Neuron (in vitro differentiated cells): ENCODE data around the gene MRPL22.
"Not testable (repeated sequence)": the region's sequence is repeated elsewhere in the genome, so short reads cannot be mapped to it uniquely, and the experiment has no call there.

Source experiments
- H2AFZ ChIP-seq: one replicate; pipeline ENCODE4 v1.6.1; 2013; ENCODE audit warnings: low read depth, mild to moderate bottlenecking, inconsistent platforms, low read length, moderate library complexity
- H3K27me3 ChIP-seq: one replicate; pipeline ENCODE4 v1.6.1; 2013; ENCODE audit warnings: low read length; ENCODE audit not compliant: insufficient read depth
- H3K36me3 ChIP-seq: one replicate; pipeline ENCODE4 v1.6.1; 2013; ENCODE audit warnings: low read length; ENCODE audit not compliant: insufficient read depth
- H3K4me1 ChIP-seq: one replicate; pipeline ENCODE4 v1.6.1; 2013; ENCODE audit warnings: low read length; ENCODE audit not compliant: insufficient read depth
- H3K4me3 ChIP-seq: 2 replicates; pipeline ENCODE4 v1.5.1; 2013; ENCODE audit warnings: mild to moderate bottlenecking, low read length, moderate library complexity
- H3K9me3 ChIP-seq: one replicate; pipeline ENCODE4 v1.6.1; 2013; ENCODE audit warnings: low read length

MRPL22 gene

GRCh38 chr5:154949781-154950180 is 8.9 kb downstream of the MRPL22 start:
- H3K9me3 ChIP-seq: no peaks in the 10 kb centered on the region
- no peak overlapping the region for H3K4me3 ChIP-seq
- no peaks in the 10 kb centered on the region for H3K4me1 ChIP-seq
- H2AFZ ChIP-seq: no peak overlapping the region
- H3K27me3 ChIP-seq: no peaks in the 10 kb centered on the region
- peaks cover 2% of the 10 kb centered on the region for H3K36me3 ChIP-seq

DNA sequence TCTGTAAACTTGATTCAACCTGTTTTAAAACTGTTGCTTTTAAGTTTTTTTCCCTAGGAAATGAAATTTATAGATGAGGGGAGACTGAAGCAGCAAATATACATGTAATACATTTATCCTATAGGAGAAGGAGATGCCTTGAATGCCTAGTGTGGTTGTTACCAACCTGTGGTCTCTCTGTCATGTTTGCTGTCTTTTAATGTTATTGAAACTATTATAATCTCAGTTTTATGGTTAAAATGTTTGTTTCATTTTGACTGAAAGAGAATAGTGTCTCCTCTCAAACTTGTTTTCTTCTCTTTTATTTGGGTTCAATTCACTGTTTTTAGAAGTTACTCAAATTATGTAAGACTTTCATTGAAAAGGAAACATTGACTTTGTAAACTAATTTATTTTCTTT is 15.8 kb downstream of the MRPL22 start:
- H3K9me3 ChIP-seq: no peaks in the 10 kb centered on the region
- no peak overlapping the region for H3K4me3 ChIP-seq
- H2AFZ ChIP-seq: no peak overlapping the region
- peaks cover 31% of the 10 kb centered on the region for H3K36me3 ChIP-seq
- no peaks in the 10 kb centered on the region for H3K27me3 ChIP-seq
- no peaks in the 10 kb centered on the region for H3K4me1 ChIP-seq

DNA sequence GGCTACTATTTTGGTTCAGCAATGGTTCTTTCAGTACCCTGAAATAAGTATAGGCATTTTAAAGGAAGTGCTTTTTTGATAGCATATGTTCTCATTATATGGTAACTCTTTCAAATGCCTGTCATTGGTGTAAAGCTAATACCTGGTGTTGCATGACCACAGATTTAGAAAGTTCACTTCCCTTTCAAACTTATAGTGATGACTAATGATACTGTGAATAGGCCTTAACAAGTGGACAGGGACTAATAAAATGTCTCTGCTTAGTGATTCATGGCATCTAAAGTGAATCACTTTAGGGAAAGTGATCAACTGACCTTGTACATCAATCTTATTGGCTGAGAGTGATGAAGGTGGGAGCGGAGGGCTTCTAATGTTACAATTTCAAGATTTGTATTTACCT is 21.6 kb downstream of the MRPL22 start:
- Histone ChIP-seq H3K36me3 (peaks cover 36% of the 10 kb centered on the region), H3K9me3 (no peaks in the 10 kb centered on the region), H3K4me3 (no peak overlapping the region), H3K4me1 (no peaks in the 10 kb centered on the region), H2AFZ (no peak overlapping the region), H3K27me3 (no peaks in the 10 kb centered on the region)

DNA sequence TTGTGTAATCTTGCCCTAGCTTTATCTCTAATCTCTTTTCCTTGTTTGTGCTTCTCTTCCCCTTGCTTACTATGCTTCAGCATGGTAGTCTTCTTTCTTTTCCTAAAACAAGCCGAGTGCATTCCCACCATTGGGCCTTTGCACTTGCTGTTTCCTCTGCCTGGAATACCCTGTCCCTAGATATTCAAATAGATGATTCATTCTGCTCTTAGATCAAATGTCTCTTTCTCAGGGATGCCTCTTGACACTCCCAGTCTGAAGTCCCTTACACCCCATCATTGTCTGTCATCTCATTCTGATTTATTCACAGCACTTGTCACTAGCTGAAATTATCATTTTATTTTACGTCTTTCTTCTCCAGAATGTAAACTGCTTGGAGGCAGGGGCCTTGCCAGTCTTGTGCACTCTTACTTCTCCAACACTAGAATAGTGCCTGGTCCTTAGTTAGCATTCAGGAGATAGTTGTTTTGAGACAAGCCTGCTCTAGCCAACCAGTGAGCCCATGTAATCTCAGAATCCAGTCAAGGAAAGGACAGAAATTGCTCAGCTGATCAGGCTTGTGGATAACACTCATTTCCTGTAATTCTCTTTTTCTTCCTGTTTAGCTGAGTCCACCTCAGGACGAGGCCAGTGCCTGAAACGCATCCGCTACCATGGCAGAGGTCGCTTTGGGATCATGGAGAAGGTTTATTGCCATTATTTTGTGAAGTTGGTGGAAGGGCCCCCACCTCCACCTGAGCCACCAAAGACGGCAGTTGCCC is 25.4 kb downstream of the MRPL22 start:
- no peaks in the 10 kb centered on the region for H3K9me3 ChIP-seq
- H3K36me3 ChIP-seq: peaks cover 22% of the 10 kb centered on the region
- no peak overlapping the region for H3K4me3 ChIP-seq
- no peaks in the 10 kb centered on the region for H3K27me3 ChIP-seq
- no peak overlapping the region for H2AFZ ChIP-seq
- H3K4me1 ChIP-seq: no peaks in the 10 kb centered on the region

GRCh38 chr5:154966874-154967273 is 26.0 kb downstream of the MRPL22 start:
- Histone ChIP-seq H3K4me1 (no peaks in the 10 kb centered on the region), H3K4me3 (no peak overlapping the region), H2AFZ (no peak overlapping the region), H3K27me3 (no peaks in the 10 kb centered on the region), H3K36me3 (peaks cover 20% of the 10 kb centered on the region), H3K9me3 (no peaks in the 10 kb centered on the region)

DNA sequence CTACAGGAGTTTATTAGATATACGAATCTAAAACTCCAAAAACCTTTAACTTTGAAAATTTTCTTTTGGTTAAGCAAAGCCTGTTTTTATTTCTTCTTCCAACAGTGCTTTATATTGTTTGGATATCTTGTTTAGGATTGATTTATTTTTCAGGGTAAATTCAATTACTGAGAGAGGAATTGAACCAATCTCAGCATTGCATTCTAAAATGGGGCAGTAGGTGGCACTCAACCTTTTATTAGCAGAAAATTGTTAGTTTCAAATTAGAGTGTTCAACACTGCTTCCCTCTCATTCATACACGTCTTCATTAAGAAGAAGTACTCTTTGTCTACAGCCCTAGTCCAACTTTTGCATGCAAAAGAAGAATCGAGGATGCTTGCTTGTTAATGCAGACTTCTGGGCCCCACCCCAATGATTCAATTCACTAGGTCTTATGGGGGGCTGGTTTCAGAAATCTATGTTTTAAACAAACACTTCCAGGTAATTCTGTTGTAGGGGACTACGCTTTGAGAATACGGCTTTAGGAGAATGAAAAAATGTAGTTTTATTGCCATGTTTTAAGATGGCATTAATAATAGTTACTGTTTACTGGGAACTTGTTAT is 26.6 kb downstream of the MRPL22 start:
- Histone ChIP-seq H2AFZ (no peak overlapping the region), H3K4me3 (no peak overlapping the region), H3K27me3 (no peaks in the 10 kb centered on the region), H3K9me3 (no peaks in the 10 kb centered on the region), H3K36me3 (peaks cover 16% of the 10 kb centered on the region), H3K4me1 (no peaks in the 10 kb centered on the region)

GRCh38 chr5:154968953-154969352 is 28.1 kb downstream of the MRPL22 start:
- H3K36me3 ChIP-seq: peaks cover 12% of the 10 kb centered on the region
- no peaks in the 10 kb centered on the region for H3K9me3 ChIP-seq
- H3K4me1 ChIP-seq: no peaks in the 10 kb centered on the region
- H2AFZ ChIP-seq: no peak overlapping the region
- no peaks in the 10 kb centered on the region for H3K27me3 ChIP-seq
- no peak overlapping the region for H3K4me3 ChIP-seq

GRCh38 chr5:154970759-154971158 is 29.9 kb downstream of the MRPL22 start:
- Histone ChIP-seq H3K27me3 (no peaks in the 10 kb centered on the region), H3K4me3 (no peak overlapping the region), H2AFZ (no peak overlapping the region), H3K36me3 (peaks cover 12% of the 10 kb centered on the region), H3K4me1 (no peaks in the 10 kb centered on the region), H3K9me3 (no peaks in the 10 kb centered on the region)

- H3K4me1 ChIP-seq: no peaks in the 10 kb centered on the region
- no peak overlapping the region for H2AFZ ChIP-seq
- no peak overlapping the region for H3K4me3 ChIP-seq
- peaks cover 14% of the 10 kb centered on the region for H3K36me3 ChIP-seq
- no peaks in the 10 kb centered on the region for H3K9me3 ChIP-seq
- H3K27me3 ChIP-seq: no peaks in the 10 kb centered on the region
These were observed 30.6 kb downstream of the MRPL22 start for GRCh38 chr5:154971501-154971900.

- no peaks in the 10 kb centered on the region for H3K27me3 ChIP-seq
- no peak overlapping the region for H2AFZ ChIP-seq
- peaks cover 7% of the 10 kb centered on the region for H3K36me3 ChIP-seq
- H3K4me1 ChIP-seq: no peaks in the 10 kb centered on the region
- no peak overlapping the region for H3K4me3 ChIP-seq
- H3K9me3 ChIP-seq: no peaks in the 10 kb centered on the region
These were observed 31.7 kb downstream of the MRPL22 start for GRCh38 chr5:154972476-154973080.

DNA sequence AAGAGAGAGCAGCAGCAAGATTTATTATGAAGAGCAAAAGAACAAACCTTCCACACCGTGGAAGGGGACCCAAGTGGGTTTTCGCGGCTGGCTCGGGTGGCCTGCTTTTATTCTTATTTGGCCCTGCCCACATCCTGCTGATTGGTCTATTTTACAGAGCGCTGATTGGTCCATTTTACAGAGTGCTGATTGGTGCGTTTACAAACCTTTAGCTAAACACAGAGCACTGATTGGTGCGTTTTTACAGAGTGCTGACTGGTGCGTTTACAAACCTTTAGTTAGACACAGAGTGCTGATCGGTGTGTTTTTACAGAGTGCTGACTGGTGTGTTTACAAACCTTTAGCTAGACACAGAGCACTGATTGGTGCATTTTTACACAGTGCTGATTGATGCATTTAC is 35.2 kb downstream of the MRPL22 start:
- H3K27me3 ChIP-seq, H2AFZ ChIP-seq, H3K4me3 ChIP-seq, H3K4me1 ChIP-seq, H3K9me3 ChIP-seq, H3K36me3 ChIP-seq: not testable (repeated sequence)

- Histone ChIP-seq H3K27me3 (no peaks in the 10 kb centered on the region), H3K4me1 (no peaks in the 10 kb centered on the region), H3K4me3 (no peak overlapping the region), H3K9me3 (no peaks in the 10 kb centered on the region), H3K36me3 (peaks cover 2% of the 10 kb centered on the region), H2AFZ (no peak overlapping the region)
These were observed 36.5 kb downstream of the MRPL22 start for GRCh38 chr5:154977409-154977808.

DNA sequence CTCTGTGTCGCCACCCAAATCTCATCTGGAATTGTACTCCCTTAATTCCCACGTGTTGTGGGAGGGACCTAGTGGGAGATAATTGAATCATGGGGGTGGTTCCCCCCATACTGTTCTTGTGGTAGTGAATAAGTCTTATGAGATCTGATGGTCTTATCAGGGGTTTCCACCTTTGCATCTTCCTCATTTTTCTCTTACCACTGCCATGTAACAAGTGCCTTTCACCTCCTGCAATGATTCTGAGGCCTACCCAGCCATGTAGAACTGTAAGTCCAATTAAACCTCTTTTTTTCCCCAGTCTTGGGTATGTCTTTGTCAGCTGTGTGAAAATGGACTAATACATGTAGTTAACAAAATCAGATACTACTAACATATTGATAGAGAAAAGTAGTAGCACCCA is 37.4 kb downstream of the MRPL22 start:
- H3K4me1 ChIP-seq, H3K9me3 ChIP-seq, H3K27me3 ChIP-seq, H3K4me3 ChIP-seq, H2AFZ ChIP-seq, H3K36me3 ChIP-seq: not testable (repeated sequence)
